Measurements from ENCODE around the gene SETBP1. TPM values are rescaled to one million over a fixed set of nuclear protein-coding genes. Genes with fewer than 3 reads are reported as not detected.

Gene SETBP1
- total RNA-seq, 4 donors from 2014 or later: 7.8 to 16.6 (median 11.7) TPM

DNA sequence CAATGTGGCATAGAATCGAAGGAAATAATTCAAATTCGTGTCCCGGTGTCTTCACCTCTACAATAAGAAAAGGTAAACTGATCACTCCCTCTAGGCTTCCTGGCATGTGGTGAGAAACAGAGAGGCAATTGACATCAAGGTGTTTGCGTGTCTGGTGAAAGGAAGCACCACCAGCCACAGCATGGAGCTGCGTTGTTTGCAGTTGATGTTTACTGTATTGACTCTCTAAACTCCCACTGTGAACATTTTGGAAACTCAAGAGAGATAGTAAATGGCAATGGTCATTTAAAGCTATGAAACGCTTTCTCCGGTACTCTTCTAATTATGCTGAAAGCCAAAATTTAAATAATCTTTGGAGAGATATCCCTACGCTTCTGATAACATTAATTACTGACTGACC is 82.6 kb downstream of the SETBP1 start:
- TF ChIP-seq, protein P1, sequence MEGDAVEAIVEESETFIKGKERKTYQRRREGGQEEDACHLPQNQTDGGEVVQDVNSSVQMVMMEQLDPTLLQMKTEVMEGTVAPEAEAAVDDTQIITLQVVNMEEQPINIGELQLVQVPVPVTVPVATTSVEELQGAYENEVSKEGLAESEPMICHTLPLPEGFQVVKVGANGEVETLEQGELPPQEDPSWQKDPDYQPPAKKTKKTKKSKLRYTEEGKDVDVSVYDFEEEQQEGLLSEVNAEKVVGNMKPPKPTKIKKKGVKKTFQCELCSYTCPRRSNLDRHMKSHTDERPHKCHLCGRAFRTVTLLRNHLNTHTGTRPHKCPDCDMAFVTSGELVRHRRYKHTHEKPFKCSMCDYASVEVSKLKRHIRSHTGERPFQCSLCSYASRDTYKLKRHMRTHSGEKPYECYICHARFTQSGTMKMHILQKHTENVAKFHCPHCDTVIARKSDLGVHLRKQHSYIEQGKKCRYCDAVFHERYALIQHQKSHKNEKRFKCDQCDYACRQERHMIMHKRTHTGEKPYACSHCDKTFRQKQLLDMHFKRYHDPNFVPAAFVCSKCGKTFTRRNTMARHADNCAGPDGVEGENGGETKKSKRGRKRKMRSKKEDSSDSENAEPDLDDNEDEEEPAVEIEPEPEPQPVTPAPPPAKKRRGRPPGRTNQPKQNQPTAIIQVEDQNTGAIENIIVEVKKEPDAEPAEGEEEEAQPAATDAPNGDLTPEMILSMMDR (IDR thresholded peaks at IDR 0.05): no peak
- TF ChIP-seq POLR2A (IDR thresholded peaks at IDR 0.05): no peak
- intact Hi-C loops (cut with DNase I; ENCODE audit: low total_unique reads): no loop called here
- no peak overlapping the region for H3K4me3 ChIP-seq (ENCODE audit: low read depth, poor library complexity, severe bottlenecking)
- DNase-seq (ENCODE audit: low spot score in 2 of 2): no peak
- 96 to 97% methylated on average over 8 of the region's 8 CpGs for WGBS, 2 donors

DNA sequence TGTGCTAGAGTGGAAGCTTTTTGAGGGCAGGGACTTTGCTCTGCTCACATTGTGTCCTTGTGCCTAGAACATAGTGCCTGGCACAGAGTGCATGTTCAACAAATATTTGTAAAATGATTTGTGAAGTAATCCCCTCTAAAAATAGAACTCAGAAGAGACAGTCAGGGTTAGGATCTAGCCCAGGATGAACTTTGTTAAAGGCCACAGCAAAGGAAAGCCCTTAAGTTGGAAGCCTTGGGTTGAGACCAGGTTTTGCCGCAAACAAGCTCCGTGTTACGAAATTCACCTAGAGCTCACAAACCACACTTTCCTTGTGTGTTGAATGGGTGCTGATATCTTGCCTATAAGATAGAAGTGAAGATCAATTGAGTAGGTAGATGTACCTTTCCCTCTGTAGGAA is 84.2 kb downstream of the SETBP1 start:
- intact Hi-C loops (cut with DNase I; ENCODE audit: low total_unique reads): no loop called here
- WGBS, 2 donors: 78 to 88% methylated on average over 3 of the region's 3 CpGs
- H3K4me3 ChIP-seq (ENCODE audit: low read depth, poor library complexity, severe bottlenecking): no peak overlapping the region
- DNase-seq (ENCODE audit: low spot score in 2 of 2): no peak
- TF ChIP-seq, protein P1 (IDR thresholded peaks at IDR 0.05): no peak
- TF ChIP-seq POLR2A (IDR thresholded peaks at IDR 0.05): no peak

DNA sequence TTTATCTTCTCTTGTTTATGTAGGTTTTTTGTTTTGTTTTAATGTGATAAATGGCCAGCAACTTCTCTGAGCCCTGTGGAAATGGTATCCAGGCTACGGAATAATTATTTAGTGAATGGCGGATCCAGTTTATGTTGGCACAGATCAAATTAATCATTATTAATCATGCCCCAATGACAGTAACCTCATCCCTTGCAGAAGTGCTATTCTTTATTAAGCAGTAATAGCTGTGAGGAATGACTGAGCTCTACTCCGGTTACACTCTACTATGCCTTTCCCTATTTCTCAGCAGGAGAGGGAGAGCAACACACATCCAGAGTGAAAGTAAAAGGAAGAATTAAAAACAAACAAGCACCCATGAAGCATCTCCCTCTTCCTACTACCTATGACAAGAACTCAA is 84.8 kb downstream of the SETBP1 start:
- TF ChIP-seq POLR2A (IDR thresholded peaks at IDR 0.05): no peak
- TF ChIP-seq, protein P1 (IDR thresholded peaks at IDR 0.05): no peak

GRCh38 chr18:44766450-44766849 is 85.8 kb downstream of the SETBP1 start:
- intact Hi-C loops (cut with DNase I; ENCODE audit: low total_unique reads): no loop called here
- TF ChIP-seq, protein P1 (IDR thresholded peaks at IDR 0.05): no peak
- no peak for TF ChIP-seq POLR2A (IDR thresholded peaks at IDR 0.05)
- WGBS, 2 donors: 90 to 93% methylated on average over 2 of the region's 2 CpGs
- DNase-seq (ENCODE audit: low spot score in 2 of 2): no peak
- no peak overlapping the region for H3K4me3 ChIP-seq (ENCODE audit: low read depth, poor library complexity, severe bottlenecking)

More for the DNA sequence above, 84.8 kb downstream of the SETBP1 start:
- no peak overlapping the region for H3K4me3 ChIP-seq (ENCODE audit: low read depth, poor library complexity, severe bottlenecking)
- intact Hi-C loops (cut with DNase I; ENCODE audit: low total_unique reads): no loop called here
- DNase-seq (ENCODE audit: low spot score in 2 of 2): no peak
- 51 to 53% methylated on average over 3 of the region's 3 CpGs for WGBS, 2 donors

DNA sequence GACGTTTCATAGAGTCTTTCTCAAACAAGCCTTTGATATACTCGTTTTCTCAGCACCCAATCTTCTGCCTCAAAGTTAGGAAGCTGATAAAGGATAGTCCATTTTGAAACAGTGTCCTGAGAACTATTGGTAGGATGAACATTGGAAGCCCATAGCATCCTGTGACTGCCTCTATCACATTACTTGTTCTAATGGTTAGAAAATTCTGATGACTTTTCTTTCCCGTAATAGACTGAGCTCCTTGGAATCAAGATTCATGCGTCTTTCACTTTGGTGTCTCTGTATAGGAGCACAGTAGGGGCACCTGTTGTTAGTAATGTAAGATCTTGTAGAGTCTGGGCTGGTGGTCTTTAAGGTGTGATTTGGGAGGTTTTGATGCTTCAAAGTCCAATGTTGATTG is 87.1 kb downstream of the SETBP1 start:
- no peak for TF ChIP-seq POLR2A (IDR thresholded peaks at IDR 0.05)
- TF ChIP-seq, protein P1 (IDR thresholded peaks at IDR 0.05): no peak
- no peak overlapping the region for H3K4me3 ChIP-seq (ENCODE audit: low read depth, poor library complexity, severe bottlenecking)
- WGBS, 2 donors: 90 to 95% methylated on average over 4 of the region's 4 CpGs
- DNase-seq (ENCODE audit: low spot score in 2 of 2): no peak
- intact Hi-C loops (cut with DNase I; ENCODE audit: low total_unique reads): no loop called here

DNA sequence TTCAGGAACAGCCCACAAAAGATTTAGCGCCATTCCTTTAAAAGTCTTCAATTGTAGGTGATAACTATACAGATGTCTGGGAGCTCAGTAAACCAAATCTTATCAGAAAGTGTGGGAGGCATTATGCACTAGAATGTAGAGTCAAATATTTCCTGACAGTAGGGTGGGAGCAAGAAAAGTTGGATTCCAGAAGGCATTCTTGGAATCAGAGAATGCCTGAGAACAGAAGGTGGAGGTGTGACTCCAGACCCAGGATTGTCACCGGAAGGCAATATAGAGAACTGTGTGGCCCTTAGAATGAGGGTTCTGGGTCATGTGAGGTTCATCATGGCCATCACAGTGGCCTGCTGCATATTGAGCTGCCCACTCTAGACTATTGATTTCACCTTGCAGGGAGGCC is 90.0 kb downstream of the SETBP1 start:
- TF ChIP-seq, protein P1 (IDR thresholded peaks at IDR 0.05): no peak
- TF ChIP-seq POLR2A (IDR thresholded peaks at IDR 0.05): no peak
- H3K4me3 ChIP-seq (ENCODE audit: low read depth, poor library complexity, severe bottlenecking): no peak overlapping the region
- DNase-seq (ENCODE audit: low spot score in 2 of 2): no peak
- intact Hi-C loops (cut with DNase I; ENCODE audit: low total_unique reads): no loop called here
- WGBS, 2 donors: 93 to 100% methylated on average over 2 of the region's 2 CpGs

Data from lower leg skin (tissue), 4 donors.